GM18505 (cell line): Measurements from ENCODE around the gene ATXN1L.
"Not testable (repeated sequence)": the region's sequence is repeated elsewhere in the genome, so short reads cannot be mapped to it uniquely, and the experiment has no call there.

ENCODE experiments used
- ATAC-seq: cut with Tn5 transposase; IDR thresholded peaks from one replicate; pipeline ENCODE4 v1.9.1; 2021; ENCODE audit not compliant: unreplicated experiment
- POLR2A ChIP-seq: IDR thresholded peaks from 4 replicates; pipeline ENCODE4 v1.6.1; 2011; ENCODE audit warnings: borderline replicate concordance; ENCODE audit not compliant: insufficient read depth, insufficient read length; ENCODE audit errors: extremely low read depth

Gene ATXN1L, protein sequence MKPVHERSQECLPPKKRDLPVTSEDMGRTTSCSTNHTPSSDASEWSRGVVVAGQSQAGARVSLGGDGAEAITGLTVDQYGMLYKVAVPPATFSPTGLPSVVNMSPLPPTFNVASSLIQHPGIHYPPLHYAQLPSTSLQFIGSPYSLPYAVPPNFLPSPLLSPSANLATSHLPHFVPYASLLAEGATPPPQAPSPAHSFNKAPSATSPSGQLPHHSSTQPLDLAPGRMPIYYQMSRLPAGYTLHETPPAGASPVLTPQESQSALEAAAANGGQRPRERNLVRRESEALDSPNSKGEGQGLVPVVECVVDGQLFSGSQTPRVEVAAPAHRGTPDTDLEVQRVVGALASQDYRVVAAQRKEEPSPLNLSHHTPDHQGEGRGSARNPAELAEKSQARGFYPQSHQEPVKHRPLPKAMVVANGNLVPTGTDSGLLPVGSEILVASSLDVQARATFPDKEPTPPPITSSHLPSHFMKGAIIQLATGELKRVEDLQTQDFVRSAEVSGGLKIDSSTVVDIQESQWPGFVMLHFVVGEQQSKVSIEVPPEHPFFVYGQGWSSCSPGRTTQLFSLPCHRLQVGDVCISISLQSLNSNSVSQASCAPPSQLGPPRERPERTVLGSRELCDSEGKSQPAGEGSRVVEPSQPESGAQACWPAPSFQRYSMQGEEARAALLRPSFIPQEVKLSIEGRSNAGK

DNA sequence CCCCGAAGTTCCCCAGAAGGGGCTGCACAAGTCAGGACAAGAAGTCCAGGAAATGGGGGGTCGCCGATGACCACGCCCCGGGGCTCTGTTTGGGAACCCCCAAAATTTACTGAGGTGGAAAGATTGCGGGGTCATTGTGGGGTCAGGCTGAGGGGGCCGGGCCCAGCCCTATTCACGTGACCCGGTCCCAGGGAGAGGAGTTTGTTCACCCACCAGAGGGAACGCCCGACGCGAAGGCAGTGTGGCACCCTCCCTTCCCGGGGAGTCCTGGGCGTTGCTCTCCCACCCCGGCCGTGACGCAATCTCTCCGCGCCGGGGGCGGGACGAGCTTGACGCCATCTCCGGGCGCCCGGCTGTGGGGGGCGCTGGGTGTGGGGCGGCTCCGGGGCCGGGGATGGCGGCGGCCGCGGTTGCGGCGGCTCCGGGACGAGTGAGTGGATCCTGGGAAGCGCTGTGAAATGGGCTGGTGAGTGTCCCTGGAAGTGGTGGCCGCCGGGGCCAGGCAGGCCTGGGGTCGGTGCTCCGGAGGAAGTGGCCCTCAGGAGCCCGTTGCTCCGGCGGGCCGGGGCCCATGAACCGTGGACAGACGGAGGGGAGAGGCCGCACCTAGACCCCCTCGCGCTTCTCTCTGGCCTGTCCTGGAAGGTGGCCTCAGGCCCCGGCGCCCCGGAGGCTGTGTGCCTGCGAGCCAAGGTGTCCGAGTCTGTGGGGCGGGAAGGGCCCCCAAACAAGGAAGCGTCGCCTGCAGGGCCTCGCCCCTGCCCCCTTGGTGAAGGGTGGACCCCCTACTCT, at the start of gene ATXN1L:
TSS of gene ATXN1L (plus strand) at position 338 of the 792 bp plus-strand sequence. CDS start 3,765 bp downstream, outside the sequence.
- peak; percentile 82 for TF ChIP-seq POLR2A
- ATAC-seq, result peak; percentile 77

DNA sequence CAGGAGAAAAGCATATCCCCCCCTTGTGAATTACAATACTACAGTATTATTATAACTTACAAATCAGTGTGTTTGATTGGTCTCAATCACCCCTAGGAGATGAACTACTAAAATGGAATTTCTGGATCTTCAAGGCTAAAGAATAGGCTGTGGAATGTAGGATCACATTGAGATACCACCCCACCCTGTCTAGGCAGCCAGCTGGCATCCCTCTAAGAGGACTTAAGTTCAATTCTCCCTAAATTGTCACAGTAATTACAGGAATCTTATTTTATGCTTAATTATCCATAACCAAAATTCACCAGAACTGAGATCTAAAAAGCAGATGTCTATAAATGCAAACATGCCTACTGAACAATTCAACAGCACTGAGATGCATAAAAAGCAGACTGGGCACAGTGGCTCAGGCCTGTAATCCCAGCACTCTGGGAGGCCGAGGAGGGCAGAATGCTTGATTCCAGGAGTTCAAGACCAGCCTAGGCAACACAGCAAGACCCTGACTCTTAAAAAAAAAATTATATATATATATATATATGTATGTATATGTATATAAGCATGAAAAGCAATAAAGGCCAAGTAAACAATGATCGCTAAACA, 49.2 kb upstream of the ATXN1L start:
- ATAC-seq, result no peak
- no peak for TF ChIP-seq POLR2A

DNA sequence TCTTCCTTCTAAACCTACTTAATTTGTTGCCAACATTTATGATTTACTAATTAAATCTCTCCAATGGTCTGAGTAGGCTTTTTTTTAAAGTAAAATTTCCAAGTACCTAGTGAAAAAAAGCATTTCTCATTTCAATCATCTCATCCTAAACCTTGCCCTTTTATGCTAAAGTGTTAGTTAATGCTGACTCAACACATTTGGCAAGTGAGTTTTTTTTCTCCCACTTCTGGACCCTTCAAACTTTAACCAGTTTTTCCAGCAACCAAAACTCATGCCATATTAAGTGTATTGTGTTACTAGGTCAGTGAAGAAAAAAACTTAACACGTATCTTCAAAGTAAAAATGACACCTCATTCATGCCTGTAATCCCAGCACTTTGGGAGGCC, 42.5 kb upstream of the ATXN1L start:
- no peak for ATAC-seq
- no peak for TF ChIP-seq POLR2A

DNA sequence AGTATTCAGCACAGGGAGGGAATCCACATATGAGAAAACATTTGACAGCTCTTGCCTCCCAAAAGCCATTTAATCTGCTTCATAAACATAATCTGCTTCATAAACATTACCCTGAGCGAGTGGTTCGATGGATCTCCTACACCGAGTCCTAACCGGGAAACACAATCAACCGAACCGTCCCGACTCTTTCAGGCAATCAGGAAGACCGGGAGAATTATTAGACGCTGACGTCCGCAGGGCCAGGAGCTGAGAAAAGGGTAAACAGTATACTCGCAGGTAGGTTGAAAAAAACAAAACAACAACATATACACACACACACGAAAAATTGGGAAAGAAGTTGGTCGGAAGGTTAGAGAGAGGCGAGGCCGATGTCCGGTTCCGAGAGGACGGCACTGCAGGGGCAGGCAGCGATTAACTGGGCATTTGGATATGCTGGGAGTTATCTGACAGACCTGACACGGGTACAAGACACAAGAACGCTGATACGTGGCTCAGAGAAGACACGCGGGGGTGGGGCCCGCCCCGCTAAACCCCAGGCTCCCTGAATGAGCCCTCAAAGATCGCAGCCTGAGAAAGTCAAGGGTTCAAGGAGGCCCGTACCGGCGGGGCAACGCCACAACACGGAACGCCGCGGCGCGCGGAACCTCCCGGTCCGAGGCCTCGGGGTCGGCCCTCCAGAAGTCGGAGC, 37.7 kb upstream of the ATXN1L start:
- ATAC-seq, result peak; percentile 37
- no peak for TF ChIP-seq POLR2A

DNA sequence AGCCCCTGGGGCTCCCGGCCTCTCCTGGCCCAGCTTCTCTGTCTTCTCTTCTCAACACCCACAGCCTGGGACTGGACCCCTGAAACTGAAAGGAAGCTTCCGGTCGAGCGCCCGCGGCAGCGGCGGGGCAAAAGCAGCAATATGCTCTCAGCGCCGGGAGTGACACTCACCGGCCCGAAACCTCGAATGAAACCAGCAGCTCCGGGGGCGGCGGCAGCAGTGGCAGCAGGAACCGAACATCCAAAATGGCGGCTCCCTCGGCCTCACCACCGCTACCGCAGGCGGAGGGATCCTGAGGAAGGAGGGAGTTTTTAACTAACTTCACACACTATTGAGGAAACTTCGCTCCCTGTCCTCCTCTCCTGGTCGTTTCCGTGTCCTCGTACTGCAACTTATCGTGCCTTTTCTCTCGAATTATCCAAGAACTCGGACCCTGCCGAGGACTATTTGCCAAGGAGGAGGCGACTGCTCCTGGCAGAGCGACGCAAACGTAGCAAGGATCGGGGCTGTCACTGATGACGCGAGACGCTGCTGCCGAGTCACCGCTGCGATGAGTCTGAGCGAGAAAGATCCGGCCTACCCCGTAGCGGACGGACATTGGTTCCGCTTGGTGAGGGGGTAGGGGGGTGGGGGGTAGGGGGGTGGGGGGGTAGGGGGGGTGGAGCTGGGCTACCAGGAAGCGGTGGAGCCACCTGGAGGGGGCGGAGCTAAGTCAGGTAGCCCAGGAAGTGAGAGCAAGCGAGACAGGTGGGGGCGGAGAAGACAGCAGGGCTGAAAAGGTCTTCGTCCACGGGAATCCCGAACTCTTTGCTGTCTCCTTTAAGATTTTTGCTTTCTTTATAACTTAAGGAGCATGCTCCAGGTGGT, 37.0 kb upstream of the ATXN1L start, which contains the start of gene AP1G1:
TSS of gene AP1G1 (minus strand) at position 242 of the 867 bp plus-strand sequence. CDS start 19,355 bp downstream, outside the sequence.
- ATAC-seq, result peak; percentile 81
- peak; percentile 92 for TF ChIP-seq POLR2A

DNA sequence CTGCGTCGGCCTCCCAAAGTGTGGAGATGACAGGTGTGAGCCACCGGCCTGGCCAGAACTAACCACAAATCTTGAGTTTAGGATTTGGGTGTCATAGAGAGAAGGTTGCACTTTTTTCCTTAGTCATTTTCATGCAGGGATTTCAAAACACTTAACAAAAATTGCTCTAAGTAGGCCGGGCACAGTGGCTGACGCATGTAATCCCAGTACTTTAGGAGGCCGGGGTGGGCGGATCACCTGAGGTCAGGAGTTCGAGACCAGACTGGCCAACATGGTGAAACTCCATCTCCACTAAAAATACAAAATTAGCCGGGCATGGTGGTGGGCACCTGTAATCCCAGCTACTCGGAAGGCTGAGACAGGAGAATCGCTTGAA, 35.6 kb upstream of the ATXN1L start:
- not testable (repeated sequence) for ATAC-seq

DNA sequence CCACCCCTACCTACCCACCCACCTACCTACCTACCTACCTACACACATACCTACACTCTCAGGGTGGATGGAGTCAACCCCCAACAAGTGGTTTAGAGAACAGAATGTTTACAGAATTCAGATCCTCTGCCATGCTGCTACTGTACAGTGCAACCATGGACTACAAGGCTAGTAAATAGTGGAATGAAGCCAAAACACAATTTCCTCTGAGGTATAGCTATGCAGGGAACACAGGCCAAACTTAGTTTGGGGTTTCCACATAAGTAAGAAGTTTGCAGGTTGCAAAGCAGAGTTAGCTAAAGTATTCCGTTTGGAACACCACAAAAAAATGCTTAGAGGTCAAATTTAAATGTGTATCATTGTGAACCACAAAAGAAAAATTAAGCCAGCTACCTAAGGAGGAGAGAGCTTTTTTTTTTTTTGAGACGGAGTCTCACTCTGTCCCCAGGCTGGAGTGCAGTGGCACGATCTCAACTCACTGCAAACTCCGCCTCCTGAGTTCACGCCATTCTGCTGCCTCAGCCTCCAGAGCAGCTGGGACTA, 34.4 kb upstream of the ATXN1L start:
- ATAC-seq, result no peak
- no peak for TF ChIP-seq POLR2A

DNA sequence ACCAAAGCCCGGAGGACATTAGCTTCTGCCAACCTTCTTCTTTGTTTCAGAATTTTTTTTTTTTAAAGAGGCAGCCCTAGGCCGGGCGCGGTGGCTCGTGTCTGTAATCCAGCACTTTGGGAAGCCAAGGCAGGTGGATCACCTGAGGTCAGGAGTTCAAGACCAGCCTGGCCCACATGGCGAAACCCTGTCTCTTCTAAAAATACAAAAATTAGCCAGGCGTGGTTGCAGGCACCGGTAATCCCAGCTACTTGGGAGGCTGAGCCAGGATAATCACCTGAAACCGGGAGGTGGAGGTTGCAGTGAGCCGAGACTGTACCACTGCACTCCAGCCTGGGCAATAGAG, 28.6 kb upstream of the ATXN1L start:
- peak; percentile 9 for ATAC-seq

DNA sequence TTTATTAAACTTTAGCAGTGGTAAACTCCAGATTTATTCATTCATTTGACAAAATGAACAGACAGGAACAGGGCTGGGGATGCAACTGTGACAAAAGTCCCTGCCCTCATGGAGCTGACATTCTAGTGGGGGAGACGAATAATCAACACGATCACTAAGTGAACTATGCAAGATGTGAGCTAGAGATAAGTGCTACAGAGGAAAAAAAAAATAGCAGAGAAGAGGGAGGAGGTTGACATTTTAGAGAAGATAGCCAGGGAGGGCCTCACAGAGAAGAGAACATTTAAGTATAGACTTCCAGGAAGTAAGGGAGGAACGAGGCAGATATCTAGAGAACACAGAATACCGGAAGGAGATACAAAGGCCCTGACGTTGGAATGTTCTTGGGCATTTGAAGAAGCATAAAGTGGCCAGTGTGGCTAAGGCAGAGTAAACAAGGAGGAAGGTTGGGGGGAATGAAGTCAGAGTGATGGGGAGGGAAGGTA, 19.2 kb upstream of the ATXN1L start:
- TF ChIP-seq POLR2A, result no peak
- ATAC-seq, result no peak

DNA sequence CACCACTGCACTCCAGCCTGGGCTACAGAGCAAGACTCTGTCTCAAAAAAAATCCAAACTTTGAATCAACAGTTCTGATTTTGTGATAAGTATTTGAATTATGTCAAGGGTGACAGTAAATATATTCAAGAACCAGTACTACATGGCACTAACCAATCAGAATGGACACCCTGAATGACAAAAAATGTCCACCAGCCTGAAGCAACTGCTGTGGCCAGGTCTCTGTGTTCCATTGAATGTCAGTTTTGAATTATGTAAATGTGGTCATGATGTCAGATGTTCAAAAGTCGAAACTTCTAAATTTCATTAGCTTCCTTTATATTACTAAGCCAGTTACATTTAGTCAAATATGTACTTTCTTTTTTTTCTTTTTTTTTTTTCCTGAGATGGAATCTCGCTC, 15.4 kb upstream of the ATXN1L start:
- TF ChIP-seq POLR2A, result no peak
- ATAC-seq, result no peak

DNA sequence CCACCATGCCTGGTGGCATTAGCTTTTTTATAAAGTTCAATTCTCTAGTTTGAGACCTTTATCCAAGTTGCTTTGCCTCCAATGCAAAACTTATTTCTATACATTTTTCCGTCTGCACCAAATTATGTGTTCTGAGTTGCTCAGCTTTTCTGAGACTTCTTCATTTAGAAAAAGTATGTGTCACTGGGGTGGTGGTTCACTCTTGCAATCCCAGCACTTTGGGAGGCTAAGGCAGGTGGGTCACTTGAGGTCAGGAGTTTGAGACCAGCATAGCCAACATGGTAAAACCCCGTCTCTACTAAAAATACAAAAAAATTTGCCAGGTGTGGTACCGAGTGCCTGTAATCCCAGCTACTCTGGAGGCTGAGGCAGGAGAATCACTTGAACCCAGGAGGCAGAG, 14.1 kb upstream of the ATXN1L start:
- ATAC-seq, result not testable (repeated sequence)

DNA sequence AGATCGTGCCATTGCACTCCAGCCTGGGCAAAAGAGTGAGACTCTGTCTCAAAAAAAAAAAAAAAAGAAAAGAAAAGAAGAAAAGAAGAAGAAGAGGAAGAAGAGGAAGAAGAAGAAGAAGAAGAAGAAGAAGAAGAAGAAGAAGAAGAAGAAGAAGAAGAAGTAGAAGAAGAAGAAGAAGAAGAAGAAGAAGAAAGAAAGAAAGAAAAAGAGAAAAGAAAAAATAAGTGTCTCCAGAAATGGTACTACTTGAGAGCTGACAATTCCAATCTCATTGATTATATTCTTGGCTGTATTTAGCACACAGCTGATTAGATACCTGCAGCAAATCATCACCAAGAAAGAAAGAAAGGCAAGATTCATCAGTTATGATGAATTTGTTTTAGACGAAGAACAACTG, 13.7 kb upstream of the ATXN1L start:
- not testable (repeated sequence) for ATAC-seq

DNA sequence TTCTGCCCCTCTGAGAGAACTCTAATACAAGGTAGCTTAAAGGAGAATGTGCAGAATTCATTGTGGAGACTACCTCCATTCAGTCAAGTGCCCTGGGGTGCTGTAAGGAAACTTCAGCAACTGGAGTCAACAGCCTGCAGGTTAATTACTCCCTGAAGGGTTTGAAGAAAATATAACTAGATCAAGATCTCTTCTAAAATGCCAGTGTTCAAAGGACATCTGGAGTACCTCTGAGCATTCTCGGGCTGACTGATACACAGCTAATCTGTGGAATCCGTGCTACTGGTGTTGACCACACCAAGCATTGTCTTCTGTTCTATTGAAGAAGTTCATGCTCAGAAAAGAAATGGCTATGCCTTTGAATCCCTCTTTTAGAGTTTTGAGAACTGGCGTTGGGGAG, 11.5 kb upstream of the ATXN1L start:
- no peak for ATAC-seq
- no peak for TF ChIP-seq POLR2A
